ENCODE data around the gene ZNF57.
"Not testable (repeated sequence)": the region's sequence is repeated elsewhere in the genome, so short reads cannot be mapped to it uniquely, and the experiment has no call there.

The ZNF57 gene

DNA sequence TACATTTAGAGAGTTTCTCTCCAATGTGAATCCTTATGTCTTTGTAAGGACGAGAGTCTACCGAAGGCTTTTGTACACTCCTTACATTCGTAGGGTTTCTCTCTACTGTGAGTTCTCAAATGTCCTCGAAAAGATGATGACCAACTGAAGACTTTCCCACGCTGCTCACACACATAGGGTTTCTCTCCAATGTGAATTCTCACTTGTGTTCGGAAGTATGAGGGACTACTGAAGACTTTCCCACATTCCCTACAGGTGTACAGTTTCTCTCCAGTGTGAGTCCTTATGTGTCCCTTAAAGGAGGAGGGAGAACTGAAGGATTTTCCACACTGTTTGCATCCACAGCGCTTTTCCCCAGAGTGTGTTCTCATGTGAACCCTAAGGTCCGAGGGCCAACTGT is 4.0 kb upstream of the ZNF57 start:
- no peaks in the 10 kb centered on the region for H3K27me3 ChIP-seq (ENCODE audit: control insufficient read depth in 1 of 2, insufficient read depth in 2 of 2, low read length in 2 of 2)
- no peaks in the 10 kb centered on the region for H3K36me3 ChIP-seq (ENCODE audit: control insufficient read depth in 1 of 2, insufficient read depth in 2 of 2, low read length in 2 of 2)
- H3K4me3 ChIP-seq (ENCODE audit: low read depth in 1 of 2, low read length in 2 of 2), result no peak overlapping the region
- peaks cover 0 to 5% of the 10 kb centered on the region in 2 donors for H3K9me3 ChIP-seq (ENCODE audit: control insufficient read depth in 1 of 2, low read length in 2 of 2)
- H3K4me1 ChIP-seq (ENCODE audit: control insufficient read depth in 1 of 2, insufficient read depth in 2 of 2, low read length in 2 of 2), result no peaks in the 10 kb centered on the region
- no peak overlapping the region for H3K27ac ChIP-seq (ENCODE audit: low read depth, low read length)
- H3K9ac ChIP-seq (ENCODE audit: low read depth in 1 of 2, low read length in 2 of 2), result no peak overlapping the region

DNA sequence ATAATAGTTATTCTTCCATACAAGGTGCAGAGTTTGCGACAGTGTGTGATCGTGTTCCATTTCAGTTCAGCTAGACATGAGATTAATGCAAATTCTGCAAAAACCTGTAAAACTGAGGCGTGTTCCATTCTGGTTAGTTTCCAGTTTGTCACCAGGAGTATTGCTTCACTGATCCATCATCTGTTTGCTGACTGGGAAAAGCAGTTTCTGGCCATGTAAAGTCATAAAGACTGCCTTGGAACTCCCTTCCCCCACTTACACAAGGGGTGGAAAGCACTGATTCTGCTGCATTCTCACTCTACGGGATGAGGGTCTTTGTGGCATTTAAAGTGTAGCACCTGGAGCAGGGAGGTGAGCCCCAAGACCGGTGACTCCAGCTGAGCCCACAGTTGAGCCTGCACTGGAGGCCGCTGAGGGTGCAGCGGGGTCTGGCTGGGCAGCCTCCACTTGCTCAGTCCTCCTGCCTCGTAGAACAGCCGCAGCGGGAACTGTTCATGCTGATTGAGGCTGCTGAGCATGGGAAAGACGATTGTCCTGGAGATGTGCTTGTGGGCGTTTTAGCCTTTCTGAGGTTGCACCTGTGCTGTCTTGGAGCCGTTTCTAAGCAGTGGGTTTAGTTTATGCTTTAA is 2.0 kb downstream of the ZNF57 start:
- Histone ChIP-seq H3K27me3 (ENCODE audit: control insufficient read depth in 1 of 2, insufficient read depth in 2 of 2, low read length in 2 of 2) (no peaks in the 10 kb centered on the region), H3K9ac (ENCODE audit: low read depth in 1 of 2, low read length in 2 of 2) (no peak overlapping the region), H3K4me1 (ENCODE audit: control insufficient read depth in 1 of 2, insufficient read depth in 2 of 2, low read length in 2 of 2) (peaks cover 5 to 11% of the 10 kb centered on the region in 2 donors), H3K36me3 (ENCODE audit: control insufficient read depth in 1 of 2, insufficient read depth in 2 of 2, low read length in 2 of 2) (peaks cover 0 to 4% of the 10 kb centered on the region in 2 donors), H3K4me3 (ENCODE audit: low read depth in 1 of 2, low read length in 2 of 2) (peak overlapping the region in 1 of 2 donors; percentile 86), H3K27ac (ENCODE audit: low read depth, low read length) (peak overlapping the region; percentile 17), H3K9me3 (ENCODE audit: control insufficient read depth in 1 of 2, low read length in 2 of 2) (no peaks in the 10 kb centered on the region)

DNA sequence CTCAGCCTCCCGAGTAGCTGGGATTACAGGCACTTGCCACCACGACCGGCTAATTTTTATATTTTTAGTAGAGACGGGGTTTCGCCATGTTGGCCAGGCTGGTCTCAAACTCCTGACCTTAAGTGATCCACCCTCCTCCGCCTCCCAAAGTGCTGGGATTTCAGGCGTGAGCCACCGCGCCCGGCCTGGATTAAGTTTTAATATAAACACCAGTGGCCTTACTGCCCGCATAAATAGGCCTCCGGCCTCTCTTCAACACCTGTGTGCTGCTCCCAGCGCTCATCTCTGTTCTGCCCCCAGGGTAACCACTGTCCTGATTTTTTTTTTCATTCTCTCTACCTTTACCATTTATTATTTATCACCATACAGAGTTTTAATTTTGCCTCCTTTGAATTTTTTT is 2.6 kb downstream of the ZNF57 start:
- H3K4me1 ChIP-seq (ENCODE audit: control insufficient read depth in 1 of 2, insufficient read depth in 2 of 2, low read length in 2 of 2), result peaks cover 5 to 11% of the 10 kb centered on the region in 2 donors
- H3K27ac ChIP-seq (ENCODE audit: low read depth, low read length); H3K9me3 ChIP-seq (ENCODE audit: control insufficient read depth in 1 of 2, low read length in 2 of 2); H3K36me3 ChIP-seq (ENCODE audit: control insufficient read depth in 1 of 2, insufficient read depth in 2 of 2, low read length in 2 of 2); H3K4me3 ChIP-seq (ENCODE audit: low read depth in 1 of 2, low read length in 2 of 2); H3K9ac ChIP-seq (ENCODE audit: low read depth in 1 of 2, low read length in 2 of 2); H3K27me3 ChIP-seq (ENCODE audit: control insufficient read depth in 1 of 2, insufficient read depth in 2 of 2, low read length in 2 of 2): not testable (repeated sequence)

DNA sequence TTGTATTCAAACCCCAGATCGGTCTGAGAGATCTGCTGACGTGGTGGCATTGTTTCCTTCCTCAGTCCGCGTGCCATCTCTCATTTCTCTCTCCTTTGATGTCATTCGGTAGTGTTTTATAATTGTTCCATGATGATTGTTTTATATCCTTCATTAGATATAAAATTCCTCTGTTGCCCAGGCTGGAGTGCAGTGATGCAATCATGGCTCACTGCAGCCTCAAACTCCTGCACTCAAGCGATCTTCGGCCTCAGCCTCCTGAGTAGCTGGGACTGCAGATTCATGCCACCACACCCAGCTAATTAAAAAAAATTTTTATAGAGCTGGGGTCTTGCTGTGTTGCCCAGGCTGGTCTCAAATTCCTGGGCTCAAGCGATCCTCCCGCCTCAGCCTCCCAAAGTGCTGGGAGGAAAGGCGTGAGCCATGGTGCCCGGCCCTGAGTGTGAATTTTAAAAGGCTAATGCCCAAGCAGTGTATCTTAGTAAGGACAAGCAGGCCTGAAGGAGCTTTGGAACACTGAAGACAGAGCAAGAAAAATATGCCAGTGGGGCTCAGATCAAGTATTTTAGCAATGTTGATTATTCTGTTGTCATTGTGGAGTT is 5.3 kb downstream of the ZNF57 start:
- H3K36me3 ChIP-seq (ENCODE audit: control insufficient read depth in 1 of 2, insufficient read depth in 2 of 2, low read length in 2 of 2), result peaks cover 0 to 4% of the 10 kb centered on the region in 2 donors
- no peaks in the 10 kb centered on the region for H3K27me3 ChIP-seq (ENCODE audit: control insufficient read depth in 1 of 2, insufficient read depth in 2 of 2, low read length in 2 of 2)
- no peak overlapping the region for H3K9ac ChIP-seq (ENCODE audit: low read depth in 1 of 2, low read length in 2 of 2)
- no peak overlapping the region for H3K27ac ChIP-seq (ENCODE audit: low read depth, low read length)
- no peak overlapping the region for H3K4me3 ChIP-seq (ENCODE audit: low read depth in 1 of 2, low read length in 2 of 2)
- no peaks in the 10 kb centered on the region for H3K9me3 ChIP-seq (ENCODE audit: control insufficient read depth in 1 of 2, low read length in 2 of 2)
- peaks cover 5 to 11% of the 10 kb centered on the region in 2 donors for H3K4me1 ChIP-seq (ENCODE audit: control insufficient read depth in 1 of 2, insufficient read depth in 2 of 2, low read length in 2 of 2)

DNA sequence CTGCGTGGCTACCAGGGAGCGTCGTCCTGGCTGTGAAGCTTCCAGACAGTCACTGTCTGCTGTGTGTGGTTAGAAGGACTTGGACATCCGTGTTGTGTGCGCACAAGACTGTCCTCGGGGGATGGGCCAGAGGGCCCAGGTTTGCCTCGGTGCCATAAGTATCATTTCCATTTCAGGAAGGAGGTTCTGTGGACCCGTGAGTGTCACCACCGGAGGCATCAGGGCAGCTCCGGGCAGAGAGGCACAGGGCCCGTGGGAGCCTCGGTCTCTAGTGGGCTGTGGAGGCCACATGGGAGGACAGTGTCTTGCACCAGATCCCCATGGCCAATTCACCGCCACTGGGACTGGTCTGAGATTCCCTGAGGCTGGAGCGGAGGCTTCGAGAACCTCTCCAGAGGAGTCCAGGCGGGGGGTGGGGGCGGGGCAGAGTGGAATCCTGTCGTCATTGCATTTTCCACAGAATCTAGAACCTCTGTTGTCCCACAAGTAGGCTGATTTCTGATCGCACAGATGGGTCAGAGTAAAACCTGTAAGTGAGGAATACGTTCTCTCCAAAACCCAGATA is 6.0 kb downstream of the ZNF57 start:
- H3K27ac ChIP-seq (ENCODE audit: low read depth, low read length), result no peak overlapping the region
- H3K4me1 ChIP-seq (ENCODE audit: control insufficient read depth in 1 of 2, insufficient read depth in 2 of 2, low read length in 2 of 2), result peaks cover 5 to 11% of the 10 kb centered on the region in 2 donors
- H3K4me3 ChIP-seq (ENCODE audit: low read depth in 1 of 2, low read length in 2 of 2), result no peak overlapping the region
- H3K27me3 ChIP-seq (ENCODE audit: control insufficient read depth in 1 of 2, insufficient read depth in 2 of 2, low read length in 2 of 2), result no peaks in the 10 kb centered on the region
- peaks cover 0 to 4% of the 10 kb centered on the region in 2 donors for H3K36me3 ChIP-seq (ENCODE audit: control insufficient read depth in 1 of 2, insufficient read depth in 2 of 2, low read length in 2 of 2)
- H3K9ac ChIP-seq (ENCODE audit: low read depth in 1 of 2, low read length in 2 of 2), result no peak overlapping the region
- H3K9me3 ChIP-seq (ENCODE audit: control insufficient read depth in 1 of 2, low read length in 2 of 2), result peaks cover 0 to 2% of the 10 kb centered on the region in 2 donors

DNA sequence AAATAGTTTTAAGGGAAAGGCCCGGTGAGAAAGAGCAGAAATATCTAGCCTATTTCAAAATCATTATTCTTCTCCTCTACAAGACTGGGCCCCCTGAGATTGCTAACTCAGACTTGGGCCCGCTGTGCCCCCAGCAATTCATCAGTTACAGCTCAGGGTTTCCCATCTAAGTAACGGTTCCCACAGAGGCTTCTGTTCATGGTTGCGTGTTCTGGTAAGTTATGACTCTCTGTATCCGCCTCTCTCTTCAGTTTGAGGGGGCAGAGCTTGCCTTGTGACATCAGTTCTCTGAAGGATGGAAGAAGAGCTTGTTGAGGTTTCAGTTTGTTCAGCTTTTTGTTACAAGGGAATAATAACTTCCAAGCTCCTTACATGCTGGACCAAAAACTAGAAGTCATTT is 11.6 kb downstream of the ZNF57 start:
- H3K9ac ChIP-seq (ENCODE audit: low read depth in 1 of 2, low read length in 2 of 2), result no peak overlapping the region
- H3K9me3 ChIP-seq (ENCODE audit: control insufficient read depth in 1 of 2, low read length in 2 of 2), result peaks cover 12 to 28% of the 10 kb centered on the region in 2 donors
- no peak overlapping the region for H3K27ac ChIP-seq (ENCODE audit: low read depth, low read length)

DNA sequence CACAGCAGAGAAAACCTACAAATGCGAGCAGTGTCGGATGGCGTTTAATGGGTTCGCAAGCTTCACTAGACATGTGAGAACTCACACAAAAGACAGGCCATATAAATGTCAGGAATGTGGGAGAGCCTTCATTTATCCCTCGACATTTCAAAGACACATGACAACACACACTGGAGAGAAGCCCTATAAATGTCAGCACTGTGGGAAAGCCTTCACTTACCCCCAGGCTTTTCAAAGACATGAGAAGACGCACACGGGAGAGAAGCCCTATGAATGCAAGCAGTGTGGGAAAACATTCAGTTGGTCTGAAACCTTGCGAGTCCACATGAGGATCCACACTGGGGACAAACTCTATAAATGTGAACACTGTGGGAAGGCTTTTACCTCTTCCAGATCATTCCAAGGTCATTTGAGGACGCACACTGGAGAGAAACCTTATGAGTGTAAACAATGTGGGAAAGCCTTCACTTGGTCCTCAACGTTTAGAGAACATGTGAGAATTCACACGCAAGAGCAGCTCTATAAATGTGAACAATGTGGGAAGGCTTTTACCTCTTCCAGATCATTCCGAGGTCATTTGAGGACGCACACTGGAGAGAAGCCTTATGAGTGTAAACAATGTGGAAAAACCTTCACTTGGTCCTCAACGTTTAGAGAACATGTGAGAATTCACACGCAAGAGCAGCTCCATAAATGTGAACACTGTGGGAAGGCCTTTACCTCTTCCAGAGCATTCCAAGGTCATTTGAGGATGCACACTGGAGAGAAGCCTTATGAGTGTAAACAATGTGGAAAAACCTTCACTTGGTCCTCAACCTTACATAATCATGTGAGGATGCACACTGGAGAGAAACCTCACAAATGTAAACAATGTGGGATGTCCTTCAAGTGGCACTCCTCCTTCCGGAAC is 16.8 kb downstream of the ZNF57 start:
- Histone ChIP-seq H3K27ac (ENCODE audit: low read depth, low read length) (no peak overlapping the region), H3K9me3 (ENCODE audit: control insufficient read depth in 1 of 2, low read length in 2 of 2) (peaks cover 22 to 29% of the 10 kb centered on the region in 2 donors), H3K4me1 (ENCODE audit: control insufficient read depth in 1 of 2, insufficient read depth in 2 of 2, low read length in 2 of 2) (no peaks in the 10 kb centered on the region), H3K9ac (ENCODE audit: low read depth in 1 of 2, low read length in 2 of 2) (no peak overlapping the region), H3K4me3 (ENCODE audit: low read depth in 1 of 2, low read length in 2 of 2) (peak overlapping the region in 1 of 2 donors; percentile 19), H3K27me3 (ENCODE audit: control insufficient read depth in 1 of 2, insufficient read depth in 2 of 2, low read length in 2 of 2) (no peaks in the 10 kb centered on the region), H3K36me3 (ENCODE audit: control insufficient read depth in 1 of 2, insufficient read depth in 2 of 2, low read length in 2 of 2) (peaks cover 39 to 55% of the 10 kb centered on the region in 2 donors)

More for the DNA sequence above, 11.6 kb downstream of the ZNF57 start:
- Histone ChIP-seq H3K4me3 (ENCODE audit: low read depth in 1 of 2, low read length in 2 of 2) (no peak overlapping the region), H3K36me3 (ENCODE audit: control insufficient read depth in 1 of 2, insufficient read depth in 2 of 2, low read length in 2 of 2) (peaks cover 23 to 38% of the 10 kb centered on the region in 2 donors), H3K27me3 (ENCODE audit: control insufficient read depth in 1 of 2, insufficient read depth in 2 of 2, low read length in 2 of 2) (no peaks in the 10 kb centered on the region), H3K4me1 (ENCODE audit: control insufficient read depth in 1 of 2, insufficient read depth in 2 of 2, low read length in 2 of 2) (no peaks in the 10 kb centered on the region)

DNA sequence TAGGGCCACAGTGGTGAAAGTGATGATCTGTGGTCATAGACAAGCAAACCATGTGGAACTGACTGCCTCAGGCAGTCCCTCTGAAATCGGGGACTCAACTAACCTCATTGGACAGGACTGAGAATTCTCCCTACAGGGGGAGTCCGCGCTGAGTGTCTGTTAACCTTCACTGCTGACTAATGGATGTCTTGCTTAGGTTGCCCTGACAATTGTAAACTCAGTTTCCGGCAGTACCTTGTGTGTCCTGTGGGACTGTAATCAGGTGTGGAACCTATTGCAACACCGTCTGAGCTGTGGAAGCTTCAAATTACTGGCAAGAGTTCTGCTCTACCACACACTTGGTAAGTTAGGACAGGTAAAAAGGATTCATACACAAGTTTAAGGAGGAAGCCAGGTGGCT is 22.3 kb downstream of the ZNF57 start:
- no peak overlapping the region for H3K4me3 ChIP-seq (ENCODE audit: low read depth in 1 of 2, low read length in 2 of 2)
- peaks cover 3% of the 10 kb centered on the region in 2 donors for H3K9me3 ChIP-seq (ENCODE audit: control insufficient read depth in 1 of 2, low read length in 2 of 2)
- H3K27me3 ChIP-seq (ENCODE audit: control insufficient read depth in 1 of 2, insufficient read depth in 2 of 2, low read length in 2 of 2), result no peaks in the 10 kb centered on the region
- H3K36me3 ChIP-seq (ENCODE audit: control insufficient read depth in 1 of 2, insufficient read depth in 2 of 2, low read length in 2 of 2), result peaks cover 9 to 18% of the 10 kb centered on the region in 2 donors
- H3K27ac ChIP-seq (ENCODE audit: low read depth, low read length), result no peak overlapping the region
- no peak overlapping the region for H3K9ac ChIP-seq (ENCODE audit: low read depth in 1 of 2, low read length in 2 of 2)
- H3K4me1 ChIP-seq (ENCODE audit: control insufficient read depth in 1 of 2, insufficient read depth in 2 of 2, low read length in 2 of 2), result no peaks in the 10 kb centered on the region

DNA sequence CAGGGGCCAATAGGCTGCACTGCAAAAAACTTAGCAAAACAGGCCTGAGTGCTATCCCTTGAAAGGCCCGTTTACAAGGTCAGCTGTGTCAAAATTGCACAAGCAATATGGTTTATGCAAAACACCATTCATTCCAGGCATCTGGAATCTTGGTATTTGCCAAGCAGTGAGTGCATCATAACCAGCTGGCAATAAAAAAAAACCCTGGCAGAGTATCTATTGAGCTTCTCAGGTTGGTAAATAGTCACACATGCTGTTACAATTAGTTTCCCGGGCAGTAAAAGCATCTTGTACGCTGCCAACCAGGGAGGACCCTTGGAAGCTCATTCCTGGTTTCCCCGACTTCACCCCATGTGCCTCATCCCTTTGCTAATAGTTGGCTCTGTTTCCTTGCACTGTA is 22.8 kb downstream of the ZNF57 start:
- no peaks in the 10 kb centered on the region for H3K9me3 ChIP-seq (ENCODE audit: control insufficient read depth in 1 of 2, low read length in 2 of 2)
- no peak overlapping the region for H3K27ac ChIP-seq (ENCODE audit: low read depth, low read length)
- no peak overlapping the region for H3K9ac ChIP-seq (ENCODE audit: low read depth in 1 of 2, low read length in 2 of 2)
- no peaks in the 10 kb centered on the region for H3K4me1 ChIP-seq (ENCODE audit: control insufficient read depth in 1 of 2, insufficient read depth in 2 of 2, low read length in 2 of 2)
- peaks cover 6 to 14% of the 10 kb centered on the region in 2 donors for H3K36me3 ChIP-seq (ENCODE audit: control insufficient read depth in 1 of 2, insufficient read depth in 2 of 2, low read length in 2 of 2)
- H3K27me3 ChIP-seq (ENCODE audit: control insufficient read depth in 1 of 2, insufficient read depth in 2 of 2, low read length in 2 of 2), result no peaks in the 10 kb centered on the region
- no peak overlapping the region for H3K4me3 ChIP-seq (ENCODE audit: low read depth in 1 of 2, low read length in 2 of 2)

Data from duodenal mucosa (tissue), 2 donors.